B cell (primary cell): Measurements from ENCODE around the gene CUBN. TPM values are rescaled to one million over a fixed set of nuclear protein-coding genes. Genes with fewer than 3 reads are reported as not detected.

Source experiments
- ATAC-seq: fragments of 200-7000 bp; cut with Tn5 transposase; one replicate; pipeline ENCODE4 v1.10.0; 2021; ENCODE audit warnings: low read depth, mild to moderate bottlenecking, moderate number of reproducible peaks, moderate library complexity
- CTCF ChIA-PET: fragments of 350-600 bp; sonication (Branson Sonifier 250); formaldehyde crosslinking; loops from one replicate; lab custom pipeline; 2021; ENCODE audit warnings: antibody characterized with exemption, inconsistent platforms; lab: Charles Lee
- POLR2A ChIA-PET: fragments of 350-600 bp; sonication (Branson Sonifier 250); formaldehyde crosslinking; loops from one replicate; lab custom pipeline; 2021; ENCODE audit warnings: antibody characterized with exemption; lab: Charles Lee
- DNase-seq: peaks from one replicate; pipeline ENCODE4 v3.0.0; 2013
- H2AFZ ChIP-seq: 2 replicates; pipeline ENCODE4 v1.6.1; 2012; ENCODE audit warnings: mild to moderate bottlenecking, low read depth, low read length; ENCODE audit not compliant: insufficient read depth, poor library complexity, severe bottlenecking
- H3K27ac ChIP-seq, 2 donors: 1 replicate in 1 of 2; 2 replicates in 1 of 2; pipeline ENCODE4 v1.5.1; 2012 to 2013; ENCODE audit warnings: low read length in 2 of 2, mild to moderate bottlenecking in 2 of 2, moderate library complexity in 1 of 2
- H3K27me3 ChIP-seq, 4 experiments: fragments of 200-600 bp in 1 of 4; sonication (generic) in 1 of 4; replicated peaks in 1 of 4; 1 replicate in 2 of 4; 2 replicates in 2 of 4; pipeline versions ENCODE4 v1.6.1 to v1.7.0; 2013 to 2016; ENCODE audit warnings: low read length in 3 of 4, mild to moderate bottlenecking in 2 of 4, mixed read lengths in 1 of 4, moderate library complexity in 1 of 4; ENCODE audit not compliant: insufficient read depth in 4 of 4, control insufficient read depth in 3 of 4; ENCODE audit errors: control extremely low read depth in 1 of 4
- H3K36me3 ChIP-seq, 2 experiments: replicated peaks in 1 of 2; 1 replicate in 1 of 2; 2 replicates in 1 of 2; pipeline versions ENCODE4 v1.6.1 to v1.7.1; 2013; ENCODE audit warnings: low read length in 1 of 2; ENCODE audit not compliant: insufficient read depth in 2 of 2, control insufficient read depth in 1 of 2; ENCODE audit errors: control extremely low read depth in 1 of 2, extremely low read depth in 1 of 2
- H3K4me1 ChIP-seq, 2 donors: fragments of 200-600 bp in 1 of 2; sonication (generic) in 1 of 2; 1 replicate in 1 of 2; 2 replicates in 1 of 2; pipeline versions ENCODE4 v1.5.1 to v1.6.1; 2013 to 2017; ENCODE audit warnings: low read length in 2 of 2; ENCODE audit not compliant: control insufficient read depth in 2 of 2, insufficient read depth in 2 of 2
- H3K4me2 ChIP-seq: replicated peaks from 2 replicates; pipeline ENCODE3; 2012; ENCODE audit warnings: mild to moderate bottlenecking, low read depth, low read length; ENCODE audit not compliant: poor library complexity, severe bottlenecking
- H3K4me3 ChIP-seq, 5 experiments: fragments of 200-600 bp in 1 of 5; sonication (generic) in 1 of 5; 1 replicate in 3 of 5; 2 replicates in 2 of 5; pipeline versions ENCODE4 v1.5.1 to v1.7.0; 2011 to 2016; ENCODE audit warnings: low read length in 4 of 5, mild to moderate bottlenecking in 4 of 5, low read depth in 2 of 5, control low read depth in 1 of 5, moderate library complexity in 1 of 5; ENCODE audit not compliant: insufficient read depth in 1 of 5; ENCODE audit errors: control extremely low read depth in 1 of 5, extremely low read depth in 1 of 5
- H3K79me2 ChIP-seq: fragments of 200-600 bp; sonication (generic); one replicate; pipeline ENCODE4 v1.6.0; 2016; ENCODE audit warnings: low read length; ENCODE audit not compliant: control insufficient read depth, insufficient read depth
- H3K9ac ChIP-seq: fragments of 200-600 bp; sonication (generic); 2 replicates; pipeline ENCODE4 v1.6.1; 2017; ENCODE audit warnings: mild to moderate bottlenecking, low read length, moderate library complexity
- H3K9me3 ChIP-seq, 3 donors: one replicate each; pipeline versions ENCODE4 v1.6.1 to v1.7.1; 2013; ENCODE audit warnings: low read length in 2 of 3; ENCODE audit not compliant: control insufficient read depth in 2 of 3, insufficient read depth in 1 of 3; ENCODE audit errors: control extremely low read depth in 1 of 3
- H4K20me1 ChIP-seq: 2 replicates; pipeline ENCODE4 v1.6.0; 2012; ENCODE audit warnings: mild to moderate bottlenecking, low read length; ENCODE audit not compliant: insufficient read depth, control insufficient read depth, poor library complexity, severe bottlenecking
- H3K27ac Mint-ChIP-seq: one replicate; pipeline ENCODE4 v1.8.0; 2021; ENCODE audit warnings: mixed read lengths
- H3K27me3 Mint-ChIP-seq: one replicate; pipeline ENCODE4 v1.8.0; 2021; ENCODE audit warnings: mixed read lengths
- H3K4me1 Mint-ChIP-seq: one replicate; pipeline ENCODE4 v1.8.0; 2021; ENCODE audit warnings: mixed read lengths
- H3K4me3 Mint-ChIP-seq: one replicate; pipeline ENCODE4 v1.8.0; 2021; ENCODE audit warnings: mixed read lengths
- H3K9me3 Mint-ChIP-seq: one replicate; pipeline ENCODE4 v1.8.0; 2022; ENCODE audit warnings: mixed read lengths; ENCODE audit not compliant: insufficient read depth
- CTCF ChIP-seq: fragments of 200-600 bp; IDR thresholded peaks from one replicate; pipeline ENCODE4 v1.8.0; 2022; ENCODE audit warnings: antibody characterized with exemption, mild to moderate bottlenecking
- EZH2 ChIP-seq: IDR thresholded peaks from 2 replicates; pipeline ENCODE4 v1.6.1; 2012; ENCODE audit warnings: borderline replicate concordance, low read depth, mild to moderate bottlenecking, moderate library complexity, low read length; ENCODE audit not compliant: insufficient read depth, poor library complexity, severe bottlenecking
- WGBS: methylation state at CpG from one replicate; pipeline ENCODE4 v1.1.5; 2013; ENCODE audit warnings: missing lambda C conversion rate; ENCODE audit not compliant: insufficient coverage; 5-methylcytosine and 5-hydroxymethylcytosine counted together
- intact Hi-C: fragments of 100-400 bp; cut with micrococcal nuclease; formaldehyde crosslinking; loops from one replicate; pipeline ENCODE4 v1.10.0; 2022
- polyA plus RNA-seq: library from polyadenylated mRNA; depleted of rRNA; stranded (reverse); fragments of >200 nt; gene quantifications from 2 replicates; pipeline ENCODE4 v1.2.3, GENCODE V29; 2012
- total RNA-seq, 2 donors: library from RNA; stranded (reverse); fragments of 120-200 nt in 1 of 2; gene quantifications; 1 replicate in 1 of 2; 2 replicates in 1 of 2; pipeline versions ENCODE4 v1.2.3 to v1.2.4, GENCODE V29; 2013 to 2022

The CUBN gene
- total and polyA plus RNA-seq, 2 donors (not counting 1 experiment from before 2014, with no cell fraction given), result 4.2 to 5.7 TPM

- 84% methylated on average over 5 of the region's 7 CpGs for WGBS
- H3K4me1 Mint-ChIP-seq, result no peaks in the 10 kb centered on the region
Observed at GRCh38 chr10:17003651-17004286, 125.8 kb downstream of the CUBN start.

More at GRCh38 chr10:17003651-17004286, 125.8 kb downstream of the CUBN start:
- ChIA-PET CTCF (no interaction called here), POLR2A (no interaction called here)
- no peaks in the 10 kb centered on the region for H4K20me1 ChIP-seq
- no peaks in the 10 kb centered on the region for H3K36me3 ChIP-seq
- no peak for TF ChIP-seq EZH2
- no peak for TF ChIP-seq CTCF
- no peak overlapping the region for H3K27ac ChIP-seq
- intact Hi-C loops, result no loop called here
- H3K4me1 ChIP-seq, result no peaks in the 10 kb centered on the region
- no peak overlapping the region for H2AFZ ChIP-seq
- ATAC-seq (no peak), DNase-seq (no peak)
- no peaks in the 10 kb centered on the region for H3K27me3 ChIP-seq
- peaks cover 0 to 5% (median 0%) of the 10 kb centered on the region in 3 donors for H3K9me3 ChIP-seq
- no peak overlapping the region for H3K27ac Mint-ChIP-seq
- H3K9ac ChIP-seq, result no peak overlapping the region
- H3K4me2 ChIP-seq, result no peak overlapping the region
- no peak overlapping the region for H3K4me3 Mint-ChIP-seq
- peaks cover 3% of the 10 kb centered on the region for H3K9me3 Mint-ChIP-seq
- peaks cover 28% of the 10 kb centered on the region for H3K27me3 Mint-ChIP-seq
- H3K4me3 ChIP-seq, result no peak overlapping the region
- no peaks in the 10 kb centered on the region for H3K79me2 ChIP-seq
